Coronary artery (tissue), 2 donors: ENCODE results near the gene IL1R1.

Experiments
- DNase-seq: peaks from one replicate; pipeline ENCODE4 v3.0.0-alpha.2; 2017; ENCODE audit warnings: low spot score
- H3K27ac ChIP-seq, 2 donors: fragments of 200-600 bp; sonication (generic); one replicate each; pipeline ENCODE4 v1.5.1; 2016 to 2019
- H3K4me3 ChIP-seq: fragments of 200-600 bp; sonication (generic); 2 replicates; pipeline ENCODE4 v1.5.1; 2016; ENCODE audit warnings: mild to moderate bottlenecking, moderate library complexity
- TF ChIP-seq, protein P1 (sequence below): fragments of 200-600 bp; sonication (generic); IDR thresholded peaks from one replicate; pipeline ENCODE4 v1.5.1; 2019; ENCODE audit warnings: antibody characterized with exemption

IL1R1 gene

GRCh38 chr2:102129082-102129481 is 13.5 kb upstream of the IL1R1 start:
- TF ChIP-seq, protein P1, sequence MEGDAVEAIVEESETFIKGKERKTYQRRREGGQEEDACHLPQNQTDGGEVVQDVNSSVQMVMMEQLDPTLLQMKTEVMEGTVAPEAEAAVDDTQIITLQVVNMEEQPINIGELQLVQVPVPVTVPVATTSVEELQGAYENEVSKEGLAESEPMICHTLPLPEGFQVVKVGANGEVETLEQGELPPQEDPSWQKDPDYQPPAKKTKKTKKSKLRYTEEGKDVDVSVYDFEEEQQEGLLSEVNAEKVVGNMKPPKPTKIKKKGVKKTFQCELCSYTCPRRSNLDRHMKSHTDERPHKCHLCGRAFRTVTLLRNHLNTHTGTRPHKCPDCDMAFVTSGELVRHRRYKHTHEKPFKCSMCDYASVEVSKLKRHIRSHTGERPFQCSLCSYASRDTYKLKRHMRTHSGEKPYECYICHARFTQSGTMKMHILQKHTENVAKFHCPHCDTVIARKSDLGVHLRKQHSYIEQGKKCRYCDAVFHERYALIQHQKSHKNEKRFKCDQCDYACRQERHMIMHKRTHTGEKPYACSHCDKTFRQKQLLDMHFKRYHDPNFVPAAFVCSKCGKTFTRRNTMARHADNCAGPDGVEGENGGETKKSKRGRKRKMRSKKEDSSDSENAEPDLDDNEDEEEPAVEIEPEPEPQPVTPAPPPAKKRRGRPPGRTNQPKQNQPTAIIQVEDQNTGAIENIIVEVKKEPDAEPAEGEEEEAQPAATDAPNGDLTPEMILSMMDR = no peak
- no peak overlapping the region for H3K27ac ChIP-seq

DNA sequence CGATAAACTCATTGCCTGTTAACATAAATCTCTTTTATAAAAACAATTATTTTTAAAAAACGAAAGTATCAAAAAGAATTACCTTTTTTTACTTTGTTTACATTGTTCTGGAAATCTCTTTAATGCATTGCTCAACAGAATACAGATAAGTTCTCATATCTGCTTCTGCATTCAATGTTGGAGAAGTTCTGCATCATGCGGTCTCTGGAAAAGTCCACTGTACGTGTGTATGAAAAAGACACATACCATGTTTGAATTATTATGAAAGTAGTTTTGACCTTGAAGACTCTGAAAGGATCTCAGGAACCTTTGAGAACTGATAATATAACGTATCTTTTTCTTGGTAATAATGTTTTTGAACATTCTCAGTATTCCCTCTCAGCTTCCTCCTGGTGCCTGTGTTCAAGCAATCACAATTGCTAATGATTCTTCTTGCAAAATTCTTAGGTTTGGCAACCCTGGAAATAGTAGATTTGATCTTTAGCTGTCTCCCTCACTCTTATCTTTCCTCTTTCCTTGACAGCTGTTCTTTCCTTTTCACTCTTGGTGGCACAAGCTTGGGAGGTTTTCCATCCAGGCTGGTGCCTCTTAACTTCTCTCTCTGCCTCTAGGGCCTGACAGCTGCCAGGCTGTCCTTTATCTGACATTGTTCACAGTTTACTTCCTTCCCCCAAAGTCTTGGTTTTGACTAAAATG is 12.4 kb upstream of the IL1R1 start:
- Histone ChIP-seq H3K27ac (no peak overlapping the region), H3K4me3 (no peak overlapping the region)
- TF ChIP-seq, protein P1 = no peak
- no peak for DNase-seq

More at GRCh38 chr2:102129082-102129481, 13.5 kb upstream of the IL1R1 start:
- DNase-seq = no peak
- no peak overlapping the region for H3K4me3 ChIP-seq

GRCh38 chr2:102130647-102130991 is 11.9 kb upstream of the IL1R1 start:
- DNase-seq = no peak
- TF ChIP-seq, protein P1 = no peak
- Histone ChIP-seq H3K4me3 (no peak overlapping the region), H3K27ac (no peak overlapping the region)

GRCh38 chr2:102131564-102131963 is 11.0 kb upstream of the IL1R1 start:
- TF ChIP-seq, protein P1 = no peak
- Histone ChIP-seq H3K4me3 (no peak overlapping the region), H3K27ac (no peak overlapping the region)
- no peak for DNase-seq

DNA sequence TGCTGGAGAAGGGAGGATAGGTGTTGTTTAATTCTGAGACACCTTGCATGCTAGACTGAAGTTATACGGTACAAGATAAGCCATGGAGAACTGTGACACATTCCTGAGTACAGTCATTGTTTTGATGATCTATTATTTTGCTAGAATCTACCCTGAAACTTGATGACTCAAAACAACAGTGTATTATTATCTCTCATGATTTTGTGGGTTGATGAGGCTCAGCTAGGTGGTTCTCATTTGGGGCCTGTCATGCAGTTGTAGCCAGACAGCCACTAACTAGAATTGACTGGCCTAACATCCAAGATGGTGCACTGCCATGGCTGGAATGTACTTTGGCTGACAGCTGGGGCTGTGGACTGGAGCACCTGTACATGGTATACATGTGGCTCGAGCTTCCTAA is 5.4 kb upstream of the IL1R1 start:
- TF ChIP-seq, protein P1 = no peak
- Histone ChIP-seq H3K4me3 (no peak overlapping the region), H3K27ac (no peak overlapping the region)
- DNase-seq = no peak

- Histone ChIP-seq H3K4me3 (no peak overlapping the region), H3K27ac (no peak overlapping the region)
- TF ChIP-seq, protein P1 = no peak
- DNase-seq = no peak
These were observed 4.2 kb upstream of the IL1R1 start for GRCh38 chr2:102138331-102138730.

GRCh38 chr2:102139851-102140250 is 2.7 kb upstream of the IL1R1 start:
- DNase-seq = no peak
- TF ChIP-seq, protein P1 = no peak
- Histone ChIP-seq H3K27ac (no peak overlapping the region), H3K4me3 (no peak overlapping the region)
